PC-9 (cell line): ENCODE data around the gene EIF3B.

Experiments
- CTCF ChIP-seq: fragments of 200-600 bp; sonication (generic); conservative IDR thresholded peaks from 2 replicates; pipeline ENCODE4 v1.6.1; 2017; ENCODE audit warnings: mixed run types, antibody characterized with exemption, mild to moderate bottlenecking, moderate library complexity
- EZH2 ChIP-seq: fragments of 200-600 bp; sonication (generic); IDR thresholded peaks from 2 replicates; pipeline ENCODE4 v1.8.0; 2017; ENCODE audit warnings: antibody characterized with exemption, low read depth

GRCh38 chr7:2386964-2387669 is 32.5 kb downstream of the EIF3B start:
- no peak for TF ChIP-seq EZH2
- TF ChIP-seq CTCF = no peak
